HG03520 (cell line): Measurements from ENCODE around the gene PPP1R18.
A peak's percentile ranks its signal among the peaks of the same experiment; 100 is the strongest.
"Not testable (repeated sequence)": the region's sequence is repeated elsewhere in the genome, so short reads cannot be mapped to it uniquely, and the experiment has no call there.

ENCODE experiments used
- ATAC-seq: cut with Tn5 transposase; IDR thresholded peaks from one replicate; pipeline ENCODE4 v1.9.1; 2021; ENCODE audit warnings: mild to moderate bottlenecking, moderate library complexity; ENCODE audit not compliant: unreplicated experiment

Gene PPP1R18

GRCh38 chr6:30670760-30671527, 15.5 kb downstream of the PPP1R18 start:
- no peak for ATAC-seq

GRCh38 chr6:30666300-30666699, 20.1 kb downstream of the PPP1R18 start:
- ATAC-seq = not testable (repeated sequence)

- no peak for ATAC-seq
These were observed 21.3 kb downstream of the PPP1R18 start for GRCh38 chr6:30664994-30665767.

- ATAC-seq = not testable (repeated sequence)
These were observed 28.5 kb downstream of the PPP1R18 start for GRCh38 chr6:30657922-30658321.

GRCh38 chr6:30657454-30657853, 29.0 kb downstream of the PPP1R18 start:
- no peak for ATAC-seq

GRCh38 chr6:30656513-30656912, 29.9 kb downstream of the PPP1R18 start:
- ATAC-seq = no peak

- no peak for ATAC-seq
These were observed 30.7 kb downstream of the PPP1R18 start for GRCh38 chr6:30655743-30656094.

GRCh38 chr6:30654798-30655742, 31.4 kb downstream of the PPP1R18 start:
- no peak for ATAC-seq

- ATAC-seq = no peak
These were observed 35.3 kb downstream of the PPP1R18 start for GRCh38 chr6:30651143-30651542.

GRCh38 chr6:30647242-30648116, 39.0 kb downstream of the PPP1R18 start:
- peak; percentile 53 for ATAC-seq

GRCh38 chr6:30646450-30647241, 39.8 kb downstream of the PPP1R18 start, which contains the start of gene C6orf136:
C6orf136 (plus strand) TSS chr6:30647133; CDS start chr6:30647232, 99 bp downstream.
- peak; percentile 44 for ATAC-seq

- ATAC-seq = no peak
These were observed 40.5 kb downstream of the PPP1R18 start for GRCh38 chr6:30645989-30646388.

- ATAC-seq = no peak
These were observed 41.7 kb downstream of the PPP1R18 start for GRCh38 chr6:30644769-30645168.

GRCh38 chr6:30643656-30644055, 42.8 kb downstream of the PPP1R18 start:
- ATAC-seq = no peak

GRCh38 chr6:30641048-30641447, 45.4 kb downstream of the PPP1R18 start:
- ATAC-seq = no peak

- ATAC-seq = no peak
These were observed 46.0 kb downstream of the PPP1R18 start for GRCh38 chr6:30640481-30640880.

GRCh38 chr6:30635834-30636233, 50.6 kb downstream of the PPP1R18 start:
- no peak for ATAC-seq

GRCh38 chr6:30626484-30627366, 59.7 kb downstream of the PPP1R18 start, which contains the start of gene ATAT1:
ATAT1 (plus strand) TSS chr6:30626874.
- peak; percentile 75 for ATAC-seq
